GM13976 (cell line): ENCODE results near the gene B4GALT2.

ENCODE experiments used
- DNase-seq: peaks from one replicate; pipeline ENCODE4 v3.0.0; 2012; ENCODE audit warnings: low spot score
- CTCF ChIP-seq: IDR thresholded peaks from 2 replicates; pipeline ENCODE4 v1.5.1; 2012; ENCODE audit warnings: borderline replicate concordance, mild to moderate bottlenecking; ENCODE audit not compliant: insufficient read depth; ENCODE audit errors: extremely low read depth, missing control alignments, control extremely low read depth
- in situ Hi-C: fragments of 300-500 bp; cut with MboI; formaldehyde crosslinking; loops from one replicate; pipeline ENCODE4 v1.12.0; 2022; ENCODE audit warnings: low sequenced_read_pairs, mixed read lengths, inconsistent platforms; ENCODE audit not compliant: unreplicated experiment

The B4GALT2 gene

GRCh38 chr1:44008259-44008658 is 29.2 kb downstream of the B4GALT2 start:
- in situ Hi-C loops, result no loop called here
- TF ChIP-seq CTCF, result no peak
- no peak for DNase-seq

GRCh38 chr1:44010935-44011471 is 32.0 kb downstream of the B4GALT2 start:
- no peak for TF ChIP-seq CTCF
- in situ Hi-C loops, result no loop called here
- DNase-seq, result no peak

GRCh38 chr1:44012404-44012803 is 33.4 kb downstream of the B4GALT2 start:
- DNase-seq, result no peak
- in situ Hi-C loops, result no loop called here
- TF ChIP-seq CTCF, result no peak

- no peak for DNase-seq
- in situ Hi-C loops, result no loop called here
- no peak for TF ChIP-seq CTCF
Measured at GRCh38 chr1:44012941-44013609, 34.1 kb downstream of the B4GALT2 start.

- in situ Hi-C loops, result no loop called here
- TF ChIP-seq CTCF, result no peak
- DNase-seq, result no peak
Measured at GRCh38 chr1:44013949-44014348, 34.9 kb downstream of the B4GALT2 start.

- TF ChIP-seq CTCF, result no peak
- in situ Hi-C loops, result no loop called here
- DNase-seq, result no peak
Measured at GRCh38 chr1:44014365-44015104, 35.5 kb downstream of the B4GALT2 start.

- in situ Hi-C loops, result no loop called here
- DNase-seq, result no peak
- no peak for TF ChIP-seq CTCF
Measured at GRCh38 chr1:44015206-44015605, 36.2 kb downstream of the B4GALT2 start.
